ENCODE data around the gene KCND1. TPM values are rescaled to one million over a fixed set of nuclear protein-coding genes. Genes with fewer than 3 reads are reported as not detected.

Gene KCND1
- total RNA-seq, 1 donor from 2014 or later = 2.1 TPM

DNA sequence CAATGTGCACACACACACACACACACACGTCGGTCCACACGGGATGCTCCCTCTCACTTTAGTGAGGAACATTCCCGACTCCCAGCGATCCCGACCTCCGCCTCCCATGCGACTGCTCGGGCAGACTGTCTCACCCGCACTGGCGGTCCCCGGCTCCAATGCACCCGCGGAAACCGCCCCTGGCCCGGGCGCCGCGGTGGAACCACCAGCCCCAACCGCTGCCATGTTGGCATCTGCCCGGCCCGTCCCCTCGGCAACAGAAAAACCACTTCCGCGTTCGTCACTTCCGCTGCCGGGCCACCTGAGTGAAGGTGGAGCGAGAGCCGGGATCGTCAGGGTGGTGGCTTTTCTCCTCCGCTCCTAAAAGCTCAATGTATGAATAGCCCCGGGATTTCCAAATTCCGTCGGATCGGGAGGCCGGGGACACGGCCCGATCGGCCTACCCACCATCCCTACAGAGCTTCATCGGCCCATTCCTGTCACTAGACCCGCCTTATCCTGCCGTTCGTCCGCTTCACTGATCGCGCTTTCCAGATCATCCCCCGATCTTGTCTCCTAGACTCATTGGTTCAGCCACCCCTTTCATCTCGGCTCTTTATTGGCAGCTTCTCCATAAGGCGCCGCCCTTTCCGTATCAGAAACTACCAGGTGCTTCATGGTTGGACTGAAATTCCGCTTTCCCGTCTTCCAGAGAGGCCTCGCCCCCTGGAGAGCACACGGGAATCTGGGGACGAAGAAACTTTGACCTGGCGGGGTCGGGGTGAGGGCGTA lies 60.0 kb downstream of the KCND1 start, which contains the start of gene SLC35A2:
Gene SLC35A2 (minus strand): TSS at position 235 of the 771 bp plus-strand sequence. CDS start 10 bp downstream, at position 225.
- peak; percentile 85 for DNase-seq

Small RNA genes lying within 50 kb of the gene (small RNA-seq; reads per million reads assigned to genes)
- gene RNU6-722P (ENCODE audit: low replicate concordance) = not detected

Other genes starting within 250 kb of the KCND1 start
- gene GLOD5, start 210.1 kb downstream of the KCND1 start, total RNA-seq = not detected
- gene GATA1, start 185.3 kb downstream of the KCND1 start, total RNA-seq = 0.41 TPM
- gene HDAC6, start 169.8 kb downstream of the KCND1 start, total RNA-seq = 119 TPM
- not detected for gene ERAS, start 145.3 kb downstream of the KCND1 start, total RNA-seq
- gene PCSK1N, start 136.2 kb downstream of the KCND1 start, total RNA-seq = 2.5 TPM
- 36.7 TPM for gene TIMM17B, start 74.1 kb downstream of the KCND1 start, total RNA-seq
- gene PQBP1, start 73.9 kb downstream of the KCND1 start, total RNA-seq = 25.2 TPM
- gene SLC35A2, start 60.2 kb downstream of the KCND1 start, total RNA-seq = 11.1 TPM
- 1.8 TPM for gene PIM2, start 52.8 kb downstream of the KCND1 start, total RNA-seq
- gene OTUD5, start 14.2 kb downstream of the KCND1 start, total RNA-seq = 30.8 TPM
- gene GRIPAP1, start 30.4 kb upstream of the KCND1 start, total RNA-seq = 21.0 TPM
- gene TFE3, start 71.5 kb upstream of the KCND1 start, total RNA-seq = 27.1 TPM
- 2.7 TPM for gene CCDC120, start 87.2 kb upstream of the KCND1 start, total RNA-seq
- gene PRAF2, start 102.2 kb upstream of the KCND1 start, total RNA-seq = 1.3 TPM
- gene WDR45, start 108.0 kb upstream of the KCND1 start, total RNA-seq = 20.3 TPM
- gene GPKOW, start 151.9 kb upstream of the KCND1 start, total RNA-seq = 22.9 TPM
- 3.5 TPM for gene MAGIX, start 190.9 kb upstream of the KCND1 start, total RNA-seq
- gene PLP2, start 200.1 kb upstream of the KCND1 start, total RNA-seq = 16.5 TPM
- 7.7 TPM for gene PRICKLE3, start 214.5 kb upstream of the KCND1 start, total RNA-seq
- 1.1 TPM for gene SYP, start 228.3 kb upstream of the KCND1 start, total RNA-seq

Data from tongue (tissue), 3 donors.